Activated CD4-positive, CD25-positive, alpha-beta regulatory T cell (primary cell): Measurements from ENCODE around the gene CATSPER4.
"Not testable (repeated sequence)": the region's sequence is repeated elsewhere in the genome, so short reads cannot be mapped to it uniquely, and the experiment has no call there.

Experiments
- DNase-seq, 4 experiments: peaks; one replicate each; lab custom pipeline; 2025; lab: John Stamatoyannopoulos, UW

CATSPER4 gene

GRCh38 chr1:26195805-26196204 is 5.4 kb downstream of the CATSPER4 start:
- no peak for DNase-seq

DNA sequence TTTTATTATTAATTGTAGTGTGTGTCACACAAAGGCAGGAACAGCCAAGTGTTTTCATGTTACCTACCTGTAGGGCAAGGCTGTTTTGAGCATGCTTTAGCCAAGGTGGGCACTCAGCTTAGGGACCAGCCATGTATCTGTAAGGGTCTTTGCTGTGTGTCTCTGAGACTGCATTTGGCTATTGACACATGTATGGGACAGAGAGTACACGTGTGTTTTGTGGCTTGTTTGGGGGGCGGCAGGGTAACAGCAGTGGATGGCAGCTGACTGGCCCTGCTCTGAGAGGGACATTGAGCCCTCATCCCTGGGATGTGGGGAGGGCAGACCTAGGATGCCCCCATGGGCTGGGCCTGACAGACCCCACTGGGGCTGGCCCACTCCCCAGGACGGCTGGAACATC is 6.9 kb downstream of the CATSPER4 start:
- DNase-seq = no peak

DNA sequence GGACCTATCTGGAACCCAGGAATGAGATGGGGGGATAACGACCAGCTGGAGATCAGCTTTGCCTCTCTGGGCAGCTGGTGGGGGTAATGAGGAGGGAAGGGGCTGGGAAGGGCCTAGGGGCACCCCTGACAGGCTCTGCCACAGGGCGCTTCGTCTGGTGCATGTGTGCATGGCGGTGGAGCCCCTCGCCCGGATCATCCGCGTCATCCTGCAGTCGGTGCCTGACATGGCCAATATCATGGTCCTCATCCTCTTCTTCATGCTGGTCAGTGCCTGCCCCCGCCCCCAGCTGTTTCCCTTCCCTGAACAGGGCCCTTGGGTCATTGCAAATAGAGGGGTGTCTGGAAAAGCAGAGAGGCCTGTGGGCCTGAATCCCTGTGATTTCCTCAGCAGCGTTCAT is 7.4 kb downstream of the CATSPER4 start:
- DNase-seq = no peak

- DNase-seq = no peak
These were observed 10.0 kb downstream of the CATSPER4 start for GRCh38 chr1:26200413-26200812.

GRCh38 chr1:26203642-26204318 is 13.4 kb downstream of the CATSPER4 start:
- DNase-seq = no peak

GRCh38 chr1:26210147-26210870 is 19.9 kb downstream of the CATSPER4 start:
- no peak for DNase-seq

- DNase-seq = no peak
These were observed 22.3 kb downstream of the CATSPER4 start for GRCh38 chr1:26212726-26213125.

- no peak for DNase-seq
These were observed 23.0 kb downstream of the CATSPER4 start for GRCh38 chr1:26213335-26213905.

DNA sequence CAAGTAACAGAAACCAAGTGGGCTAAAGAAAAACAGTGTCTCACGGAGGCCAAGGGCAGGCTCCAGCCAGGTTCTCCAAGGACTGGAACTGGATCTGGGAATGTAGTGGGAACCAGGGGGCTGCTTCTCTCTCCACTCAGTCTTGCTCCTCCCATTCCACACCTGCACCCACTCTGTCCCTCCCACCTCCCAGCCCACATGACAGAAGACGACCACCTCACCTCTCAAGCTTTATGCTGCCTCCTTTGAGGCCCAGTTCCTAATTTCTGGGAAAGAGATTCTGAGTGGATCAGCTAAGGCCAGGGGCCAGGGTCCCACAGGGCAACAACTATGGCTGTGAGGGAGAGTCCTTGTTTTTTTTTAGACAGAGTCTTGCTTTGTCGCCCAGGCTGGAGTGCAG is 24.8 kb downstream of the CATSPER4 start:
- no peak for DNase-seq

- DNase-seq = no peak
These were observed 28.6 kb downstream of the CATSPER4 start for GRCh38 chr1:26218906-26219494.

- DNase-seq = no peak
These were observed 30.0 kb downstream of the CATSPER4 start for GRCh38 chr1:26220199-26220912.

GRCh38 chr1:26221094-26221493 is 30.7 kb downstream of the CATSPER4 start:
- no peak for DNase-seq

- DNase-seq = no peak
These were observed 34.2 kb downstream of the CATSPER4 start for GRCh38 chr1:26224606-26225005.

GRCh38 chr1:26225033-26225831 is 34.8 kb downstream of the CATSPER4 start:
- no peak for DNase-seq

- not testable (repeated sequence) for DNase-seq
These were observed 40.3 kb downstream of the CATSPER4 start for GRCh38 chr1:26230682-26231081.

DNA sequence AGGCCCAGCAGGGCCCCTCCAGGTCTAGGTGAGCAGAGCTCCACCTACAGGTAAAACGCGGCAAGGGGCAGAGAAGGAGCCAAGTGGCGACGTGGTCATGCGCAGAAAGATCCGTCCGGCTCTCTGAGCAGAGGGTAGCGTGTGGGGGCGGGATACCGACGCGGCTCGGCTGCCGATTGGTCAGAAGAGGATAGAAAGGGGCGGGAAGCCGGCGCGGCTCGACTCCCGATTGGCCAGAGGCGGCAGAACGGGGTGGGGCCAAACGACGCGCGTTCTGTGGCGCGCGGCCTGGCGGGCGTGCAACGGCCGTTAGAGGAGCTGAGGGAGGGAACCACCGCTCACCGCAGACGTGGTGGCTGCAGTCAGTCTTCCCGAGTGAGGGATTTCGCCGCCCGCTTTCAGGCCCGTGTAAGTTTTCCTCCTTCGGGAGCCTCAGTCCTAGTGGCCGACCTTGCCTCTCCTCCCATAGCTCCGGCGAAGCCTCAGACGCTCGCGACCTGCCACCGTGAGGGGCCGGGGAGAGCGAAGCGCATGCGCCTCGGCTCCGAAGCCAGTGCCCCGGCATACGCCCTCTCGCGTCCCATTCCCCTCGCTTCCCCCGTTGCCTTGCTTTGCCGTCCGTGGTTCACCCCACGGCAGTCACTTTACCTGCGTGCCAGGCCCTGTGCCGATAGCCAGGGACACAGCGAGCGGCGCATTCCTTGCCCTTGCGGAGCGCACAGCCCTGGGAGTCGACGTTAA is 43.7 kb downstream of the CATSPER4 start, which contains the start of gene CEP85:
Gene CEP85 (plus strand): TSS at position 298 of the 741 bp plus-strand sequence. CDS start 5,584 bp downstream, outside the sequence.
- peak; percentile 96 to 97 (median 96) for DNase-seq

DNA sequence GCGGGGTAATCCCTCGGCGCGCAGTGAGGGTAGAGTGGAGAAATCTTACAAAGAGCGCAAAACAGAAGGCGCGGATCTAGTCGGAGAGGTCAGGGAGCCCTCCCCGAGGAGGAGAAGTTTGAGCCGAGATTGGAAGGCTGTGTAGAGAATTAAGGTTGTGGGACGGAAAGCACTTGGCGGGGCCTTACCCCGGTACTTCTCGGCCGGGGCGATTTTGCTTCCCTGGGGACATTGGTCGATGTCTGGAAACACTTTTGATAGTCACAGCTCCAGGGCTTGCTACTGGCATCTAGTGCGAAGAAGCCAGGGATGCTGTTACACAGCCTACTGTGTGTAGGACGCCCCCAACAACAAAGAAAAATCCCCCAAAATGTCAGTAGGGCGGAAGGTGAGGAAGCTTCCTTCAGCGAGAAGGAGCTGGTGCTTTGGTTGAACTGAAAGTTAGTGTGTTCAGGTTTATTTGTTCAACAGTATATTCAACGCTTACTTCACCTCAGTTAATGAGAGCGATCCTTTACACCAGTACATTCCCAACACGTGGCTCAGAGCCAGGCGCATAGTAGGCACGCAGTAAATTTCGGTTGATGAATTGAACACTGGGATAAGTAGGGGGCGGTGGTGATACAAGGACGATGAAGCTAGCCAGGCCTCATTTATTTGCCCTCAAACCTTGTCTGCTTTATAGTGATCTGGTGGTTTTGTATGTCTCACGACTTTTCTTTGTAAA is 44.4 kb downstream of the CATSPER4 start:
- no peak for DNase-seq

- DNase-seq = no peak
These were observed 47.0 kb downstream of the CATSPER4 start for GRCh38 chr1:26237230-26237966.

- no peak for DNase-seq
These were observed 49.5 kb downstream of the CATSPER4 start for GRCh38 chr1:26239936-26240335.
